D341Med (cell line): Measurements from ENCODE around the gene NEU1.
"Not testable (repeated sequence)": the region's sequence is repeated elsewhere in the genome, so short reads cannot be mapped to it uniquely, and the experiment has no call there.

Experiments used
- DNase-seq: peaks from one replicate; pipeline ENCODE4 v3.0.0; 2012; ENCODE audit warnings: low spot score

NEU1 gene

GRCh38 chr6:31817929-31818511 is 44.6 kb downstream of the NEU1 start:
- DNase-seq: not testable (repeated sequence)

DNA sequence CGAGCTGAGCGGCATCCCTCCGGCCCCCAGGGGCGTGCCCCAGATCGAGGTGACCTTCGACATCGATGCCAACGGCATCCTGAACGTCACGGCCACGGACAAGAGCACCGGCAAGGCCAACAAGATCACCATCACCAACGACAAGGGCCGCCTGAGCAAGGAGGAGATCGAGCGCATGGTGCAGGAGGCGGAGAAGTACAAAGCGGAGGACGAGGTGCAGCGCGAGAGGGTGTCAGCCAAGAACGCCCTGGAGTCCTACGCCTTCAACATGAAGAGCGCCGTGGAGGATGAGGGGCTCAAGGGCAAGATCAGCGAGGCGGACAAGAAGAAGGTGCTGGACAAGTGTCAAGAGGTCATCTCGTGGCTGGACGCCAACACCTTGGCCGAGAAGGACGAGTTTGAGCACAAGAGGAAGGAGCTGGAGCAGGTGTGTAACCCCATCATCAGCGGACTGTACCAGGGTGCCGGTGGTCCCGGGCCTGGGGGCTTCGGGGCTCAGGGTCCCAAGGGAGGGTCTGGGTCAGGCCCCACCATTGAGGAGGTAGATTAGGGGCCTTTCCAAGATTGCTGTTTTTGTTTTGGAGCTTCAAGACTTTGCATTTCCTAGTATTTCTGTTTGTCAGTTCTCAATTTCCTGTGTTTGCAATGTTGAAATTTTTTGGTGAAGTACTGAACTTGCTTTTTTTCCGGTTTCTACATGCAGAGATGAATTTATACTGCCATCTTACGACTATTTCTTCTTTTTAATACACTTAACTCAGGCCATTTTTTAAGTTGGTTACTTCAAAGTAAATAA is 45.3 kb downstream of the NEU1 start:
- DNase-seq: not testable (repeated sequence)

GRCh38 chr6:31815025-31815838 is 47.4 kb downstream of the NEU1 start, which contains the start of the genes HSPA1A and HSPA1L:
Gene HSPA1A, plus strand, starts transcription at chr6:31815543. Its CDS starts 214 bp downstream, at chr6:31815757.
Gene HSPA1L, minus strand, starts transcription at chr6:31815283. Its CDS starts 3,311 bp downstream, at chr6:31811972.
- DNase-seq: no peak

DNA sequence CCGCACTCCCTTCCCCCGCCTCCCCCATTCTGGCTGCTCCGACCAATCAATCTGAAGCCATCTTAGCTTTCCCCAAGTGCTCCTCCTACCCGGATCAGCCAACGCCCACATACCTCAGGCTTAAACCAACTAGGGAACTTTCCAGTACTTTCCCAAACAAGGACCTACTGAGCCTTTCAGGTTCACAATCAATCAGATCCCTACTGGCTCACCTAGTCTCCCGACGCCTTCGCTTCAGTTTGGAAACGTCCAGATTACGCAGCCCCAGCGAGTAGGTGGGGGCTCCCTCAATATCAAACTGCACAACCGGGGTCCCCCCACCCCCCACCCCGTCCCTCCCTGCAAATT is 48.0 kb downstream of the NEU1 start:
- DNase-seq: no peak

DNA sequence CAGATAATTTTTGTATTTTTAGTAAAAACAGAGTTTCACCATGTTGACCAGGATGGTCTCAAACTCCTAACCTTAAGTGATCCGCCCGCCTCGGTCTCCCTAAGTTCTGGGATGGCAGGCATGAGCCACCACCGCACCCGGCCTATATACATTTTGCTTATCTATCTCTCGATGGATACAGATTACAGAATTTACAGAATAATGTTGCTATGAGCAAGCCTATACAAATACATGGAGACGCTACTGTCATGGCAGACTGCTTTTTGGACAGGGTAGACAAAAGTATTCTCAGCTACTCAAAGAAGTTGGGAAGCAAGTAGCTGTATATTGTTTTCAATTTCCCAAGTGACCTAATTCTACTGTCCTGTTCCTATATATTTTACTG is 49.2 kb downstream of the NEU1 start:
- DNase-seq: no peak

- no peak for DNase-seq
Measured at GRCh38 chr6:31811645-31812044, 51.0 kb downstream of the NEU1 start.

- not testable (repeated sequence) for DNase-seq
Measured at GRCh38 chr6:31808599-31808998, 54.0 kb downstream of the NEU1 start.
